ENCODE data around the gene APCDD1L. TPM values are rescaled to one million over a fixed set of nuclear protein-coding genes. Genes with fewer than 3 reads are reported as not detected.

APCDD1L gene
- total and polyA plus RNA-seq, 2 of the 8 experiments (the other 6 are each of a cell fraction or from before 2014, with no cell fraction given), result 0.83 to 3.1 TPM

- TF ChIP-seq EP300 (IDR thresholded peaks at IDR 0.05; ENCODE audit: borderline replicate concordance in 1 of 2, low read depth in 2 of 2, low read length in 2 of 2), result no peak
- no peak for TF ChIP-seq RAD21 (IDR thresholded peaks at IDR 0.05 in 1 of 2, conservative IDR thresholded peaks at IDR 0.05 in 1 of 2; ENCODE audit: low read depth in 2 of 2, low read length in 2 of 2)
- no peak for TF ChIP-seq YY1 (IDR thresholded peaks at IDR 0.05; ENCODE audit: low read depth, low read length)
- no peak for TF ChIP-seq NRF1 (IDR thresholded peaks at IDR 0.05; ENCODE audit: low read depth, low read length)
These were observed 32.8 kb downstream of the APCDD1L start (continued) for GRCh38 chr20:58482416-58482815.
